ENCODE results near the gene ZNF778.

The ZNF778 gene

GRCh38 chr16:89275837-89276720 lies 58.6 kb downstream of the ZNF778 start:
- H3K9me3 ChIP-seq (ENCODE audit: control insufficient read depth in 5 of 5, low read length in 5 of 5): no peaks in the 10 kb centered on the region
- no peaks in the 10 kb centered on the region for H3K27me3 ChIP-seq (ENCODE audit: control insufficient read depth in 5 of 5, insufficient read depth in 4 of 5, low read length in 5 of 5)
- peaks cover 2 to 90% (median 76%) of the 10 kb centered on the region in 5 donors for H3K36me3 ChIP-seq (ENCODE audit: control insufficient read depth in 5 of 5, insufficient read depth in 5 of 5, low read length in 5 of 5)
- no peak overlapping the region for H3K9ac ChIP-seq (ENCODE audit: low read length in 5 of 5)
- H3K4me1 ChIP-seq (ENCODE audit: control insufficient read depth in 5 of 5, insufficient read depth in 5 of 5, low read length in 5 of 5): no peaks in the 10 kb centered on the region
- no peak overlapping the region for H3K4me3 ChIP-seq (ENCODE audit: low read depth in 1 of 5, low read length in 5 of 5)
- H3K27ac ChIP-seq (ENCODE audit: low read depth, low read length): no peak overlapping the region

- Histone ChIP-seq H3K27me3 (ENCODE audit: control insufficient read depth in 5 of 5, insufficient read depth in 4 of 5, low read length in 5 of 5) (no peaks in the 10 kb centered on the region), H3K9me3 (ENCODE audit: control insufficient read depth in 5 of 5, low read length in 5 of 5) (no peaks in the 10 kb centered on the region), H3K36me3 (ENCODE audit: control insufficient read depth in 5 of 5, insufficient read depth in 5 of 5, low read length in 5 of 5) (peaks cover 2 to 92% (median 76%) of the 10 kb centered on the region in 5 donors), H3K9ac (ENCODE audit: low read length in 5 of 5) (no peak overlapping the region), H3K4me1 (ENCODE audit: control insufficient read depth in 5 of 5, insufficient read depth in 5 of 5, low read length in 5 of 5) (no peaks in the 10 kb centered on the region), H3K27ac (ENCODE audit: low read depth, low read length) (no peak overlapping the region), H3K4me3 (ENCODE audit: low read depth in 1 of 5, low read length in 5 of 5) (no peak overlapping the region)
These were observed 59.5 kb downstream of the ZNF778 start for GRCh38 chr16:89277049-89277448.

GRCh38 chr16:89277641-89278341 lies 60.3 kb downstream of the ZNF778 start:
- Histone ChIP-seq H3K4me1 (ENCODE audit: control insufficient read depth in 5 of 5, insufficient read depth in 5 of 5, low read length in 5 of 5) (no peaks in the 10 kb centered on the region), H3K27me3 (ENCODE audit: control insufficient read depth in 5 of 5, insufficient read depth in 4 of 5, low read length in 5 of 5) (no peaks in the 10 kb centered on the region), H3K4me3 (ENCODE audit: low read depth in 1 of 5, low read length in 5 of 5) (no peak overlapping the region), H3K27ac (ENCODE audit: low read depth, low read length) (no peak overlapping the region), H3K9me3 (ENCODE audit: control insufficient read depth in 5 of 5, low read length in 5 of 5) (no peaks in the 10 kb centered on the region), H3K36me3 (ENCODE audit: control insufficient read depth in 5 of 5, insufficient read depth in 5 of 5, low read length in 5 of 5) (peaks cover 0 to 92% (median 77%) of the 10 kb centered on the region in 5 donors), H3K9ac (ENCODE audit: low read length in 5 of 5) (no peak overlapping the region)

- H3K9me3 ChIP-seq (ENCODE audit: control insufficient read depth in 5 of 5, low read length in 5 of 5): no peaks in the 10 kb centered on the region
- H3K4me1 ChIP-seq (ENCODE audit: control insufficient read depth in 5 of 5, insufficient read depth in 5 of 5, low read length in 5 of 5): no peaks in the 10 kb centered on the region
- H3K36me3 ChIP-seq (ENCODE audit: control insufficient read depth in 5 of 5, insufficient read depth in 5 of 5, low read length in 5 of 5): peaks cover 0 to 92% (median 77%) of the 10 kb centered on the region in 5 donors
- H3K27ac ChIP-seq (ENCODE audit: low read depth, low read length): no peak overlapping the region
- no peak overlapping the region for H3K9ac ChIP-seq (ENCODE audit: low read length in 5 of 5)
- H3K27me3 ChIP-seq (ENCODE audit: control insufficient read depth in 5 of 5, insufficient read depth in 4 of 5, low read length in 5 of 5): no peaks in the 10 kb centered on the region
- no peak overlapping the region for H3K4me3 ChIP-seq (ENCODE audit: low read depth in 1 of 5, low read length in 5 of 5)
These were observed 61.1 kb downstream of the ZNF778 start for GRCh38 chr16:89278441-89279240.

- Histone ChIP-seq H3K4me1 (ENCODE audit: control insufficient read depth in 5 of 5, insufficient read depth in 5 of 5, low read length in 5 of 5) (no peaks in the 10 kb centered on the region), H3K27ac (ENCODE audit: low read depth, low read length) (no peak overlapping the region), H3K9me3 (ENCODE audit: control insufficient read depth in 5 of 5, low read length in 5 of 5) (no peaks in the 10 kb centered on the region), H3K36me3 (ENCODE audit: control insufficient read depth in 5 of 5, insufficient read depth in 5 of 5, low read length in 5 of 5) (peaks cover 0 to 90% (median 74%) of the 10 kb centered on the region in 5 donors), H3K9ac (ENCODE audit: low read length in 5 of 5) (no peak overlapping the region), H3K4me3 (ENCODE audit: low read depth in 1 of 5, low read length in 5 of 5) (no peak overlapping the region), H3K27me3 (ENCODE audit: control insufficient read depth in 5 of 5, insufficient read depth in 4 of 5, low read length in 5 of 5) (no peaks in the 10 kb centered on the region)
These were observed 62.4 kb downstream of the ZNF778 start for GRCh38 chr16:89279666-89280481.

- no peaks in the 10 kb centered on the region for H3K9me3 ChIP-seq (ENCODE audit: control insufficient read depth in 5 of 5, low read length in 5 of 5)
These were observed 63.2 kb downstream of the ZNF778 start for GRCh38 chr16:89280546-89281188.

GRCh38 chr16:89281189-89281577 lies 63.7 kb downstream of the ZNF778 start:
- H3K4me3 ChIP-seq (ENCODE audit: low read depth in 1 of 5, low read length in 5 of 5): no peak overlapping the region
- no peaks in the 10 kb centered on the region for H3K4me1 ChIP-seq (ENCODE audit: control insufficient read depth in 5 of 5, insufficient read depth in 5 of 5, low read length in 5 of 5)
- H3K36me3 ChIP-seq (ENCODE audit: control insufficient read depth in 5 of 5, insufficient read depth in 5 of 5, low read length in 5 of 5): peaks cover 0 to 90% (median 74%) of the 10 kb centered on the region in 5 donors
- H3K27ac ChIP-seq (ENCODE audit: low read depth, low read length): no peak overlapping the region
- no peak overlapping the region for H3K9ac ChIP-seq (ENCODE audit: low read length in 5 of 5)
- H3K9me3 ChIP-seq (ENCODE audit: control insufficient read depth in 5 of 5, low read length in 5 of 5): no peaks in the 10 kb centered on the region
- no peaks in the 10 kb centered on the region for H3K27me3 ChIP-seq (ENCODE audit: control insufficient read depth in 5 of 5, insufficient read depth in 4 of 5, low read length in 5 of 5)

More at GRCh38 chr16:89280546-89281188, 63.2 kb downstream of the ZNF778 start:
- Histone ChIP-seq H3K4me1 (ENCODE audit: control insufficient read depth in 5 of 5, insufficient read depth in 5 of 5, low read length in 5 of 5) (no peaks in the 10 kb centered on the region), H3K27me3 (ENCODE audit: control insufficient read depth in 5 of 5, insufficient read depth in 4 of 5, low read length in 5 of 5) (no peaks in the 10 kb centered on the region), H3K9ac (ENCODE audit: low read length in 5 of 5) (no peak overlapping the region), H3K36me3 (ENCODE audit: control insufficient read depth in 5 of 5, insufficient read depth in 5 of 5, low read length in 5 of 5) (peaks cover 0 to 90% (median 74%) of the 10 kb centered on the region in 5 donors), H3K27ac (ENCODE audit: low read depth, low read length) (no peak overlapping the region), H3K4me3 (ENCODE audit: low read depth in 1 of 5, low read length in 5 of 5) (no peak overlapping the region)

- H3K9me3 ChIP-seq (ENCODE audit: control insufficient read depth in 5 of 5, low read length in 5 of 5): no peaks in the 10 kb centered on the region
These were observed 64.3 kb downstream of the ZNF778 start for GRCh38 chr16:89281829-89282228.

GRCh38 chr16:89282523-89282922 lies 65.0 kb downstream of the ZNF778 start:
- Histone ChIP-seq H3K9me3 (ENCODE audit: control insufficient read depth in 5 of 5, low read length in 5 of 5) (no peaks in the 10 kb centered on the region), H3K4me3 (ENCODE audit: low read depth in 1 of 5, low read length in 5 of 5) (no peak overlapping the region), H3K9ac (ENCODE audit: low read length in 5 of 5) (no peak overlapping the region), H3K4me1 (ENCODE audit: control insufficient read depth in 5 of 5, insufficient read depth in 5 of 5, low read length in 5 of 5) (no peaks in the 10 kb centered on the region), H3K27ac (ENCODE audit: low read depth, low read length) (no peak overlapping the region), H3K36me3 (ENCODE audit: control insufficient read depth in 5 of 5, insufficient read depth in 5 of 5, low read length in 5 of 5) (peaks cover 0 to 95% (median 76%) of the 10 kb centered on the region in 5 donors), H3K27me3 (ENCODE audit: control insufficient read depth in 5 of 5, insufficient read depth in 4 of 5, low read length in 5 of 5) (no peaks in the 10 kb centered on the region)

More at GRCh38 chr16:89281829-89282228, 64.3 kb downstream of the ZNF778 start:
- H3K4me3 ChIP-seq (ENCODE audit: low read depth in 1 of 5, low read length in 5 of 5): no peak overlapping the region
- peaks cover 0 to 92% (median 77%) of the 10 kb centered on the region in 5 donors for H3K36me3 ChIP-seq (ENCODE audit: control insufficient read depth in 5 of 5, insufficient read depth in 5 of 5, low read length in 5 of 5)
- H3K4me1 ChIP-seq (ENCODE audit: control insufficient read depth in 5 of 5, insufficient read depth in 5 of 5, low read length in 5 of 5): no peaks in the 10 kb centered on the region
- no peak overlapping the region for H3K27ac ChIP-seq (ENCODE audit: low read depth, low read length)
- H3K9ac ChIP-seq (ENCODE audit: low read length in 5 of 5): no peak overlapping the region
- H3K27me3 ChIP-seq (ENCODE audit: control insufficient read depth in 5 of 5, insufficient read depth in 4 of 5, low read length in 5 of 5): no peaks in the 10 kb centered on the region
